NCI-H2227 (cell line): ENCODE measurements around the gene STMN3.
"Not testable (repeated sequence)": the region's sequence is repeated elsewhere in the genome, so short reads cannot be mapped to it uniquely, and the experiment has no call there.

Experiments used
- DNase-seq: peaks from one replicate; lab custom pipeline; 2025; ENCODE audit not compliant: unreplicated experiment; lab: John Stamatoyannopoulos, UW

Gene STMN3

GRCh38 chr20:63639093-63639975, 13.9 kb downstream of the STMN3 start:
- DNase-seq: no peak

- no peak for DNase-seq
Measured at GRCh38 chr20:63636752-63637628, 16.2 kb downstream of the STMN3 start.

- DNase-seq: no peak
Measured at GRCh38 chr20:63635431-63636141, 17.6 kb downstream of the STMN3 start.

- DNase-seq: no peak
Measured at GRCh38 chr20:63633732-63634131, 19.5 kb downstream of the STMN3 start.

- not testable (repeated sequence) for DNase-seq
Measured at GRCh38 chr20:63631426-63631825, 21.8 kb downstream of the STMN3 start.

GRCh38 chr20:63630956-63631355, 22.3 kb downstream of the STMN3 start:
- not testable (repeated sequence) for DNase-seq

GRCh38 chr20:63628246-63628975, 24.8 kb downstream of the STMN3 start:
- peak; percentile 88 for DNase-seq

GRCh38 chr20:63627751-63628245, 25.4 kb downstream of the STMN3 start:
- DNase-seq: no peak

- DNase-seq: peak; percentile 97
Measured at GRCh38 chr20:63627129-63627750, 26.0 kb downstream of the STMN3 start.

- DNase-seq: peak; percentile 91
Measured at GRCh38 chr20:63626424-63627128, 26.6 kb downstream of the STMN3 start, which contains the start of gene GMEB2. GMEB2 (minus strand) TSS chr20:63627101; CDS start chr20:63619397, 7,704 bp downstream.

GRCh38 chr20:63625771-63626423, 27.3 kb downstream of the STMN3 start:
- DNase-seq: no peak

GRCh38 chr20:63624486-63624885, 28.7 kb downstream of the STMN3 start:
- DNase-seq: peak; percentile 35

GRCh38 chr20:63622732-63623131, 30.5 kb downstream of the STMN3 start:
- no peak for DNase-seq

- no peak for DNase-seq
Measured at GRCh38 chr20:63622096-63622495, 31.1 kb downstream of the STMN3 start.

- no peak for DNase-seq
Measured at GRCh38 chr20:63620991-63621390, 32.2 kb downstream of the STMN3 start.

- DNase-seq: no peak
Measured at GRCh38 chr20:63619505-63619904, 33.7 kb downstream of the STMN3 start.

- no peak for DNase-seq
Measured at GRCh38 chr20:63619086-63619485, 34.1 kb downstream of the STMN3 start.

- no peak for DNase-seq
Measured at GRCh38 chr20:63618291-63618980, 34.8 kb downstream of the STMN3 start.
